ENCODE results near the gene PBX4.

DNA sequence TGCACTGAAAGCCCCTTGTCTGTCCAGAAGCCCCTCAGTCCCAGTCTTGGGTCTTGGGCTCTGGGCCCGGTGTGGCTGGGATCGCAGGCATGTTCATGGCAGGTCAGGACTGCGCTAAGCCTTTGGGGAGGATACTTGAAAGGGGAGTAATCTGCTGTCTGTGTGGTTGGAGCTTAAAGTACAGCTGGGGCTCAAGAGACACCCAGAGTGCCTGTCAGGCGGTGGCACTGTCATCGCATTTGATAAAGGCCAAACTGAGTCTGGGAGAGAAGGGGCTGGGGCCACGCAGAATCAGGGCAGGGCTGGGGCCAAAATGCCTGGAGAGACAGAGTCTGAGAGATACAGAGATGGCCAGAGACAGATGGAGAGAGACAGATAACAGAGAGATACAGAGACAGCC lies 84.6 kb downstream of the PBX4 start:
- TF ChIP-seq CTCF (IDR thresholded peaks at IDR 0.05) (no peak), POLR2AphosphoS5 (IDR thresholded peaks at IDR 0.05) (no peak), POLR2A (IDR thresholded peaks at IDR 0.05) (no peak)

Data from stomach (tissue), 4 donors.